HFF-Myc (cell line): Measurements from ENCODE around the gene ABCC3.

Experiments used
- DNase-seq: peaks from one replicate; pipeline ENCODE4 v3.0.0-alpha.2; 2011; ENCODE audit warnings: low read depth; ENCODE audit errors: extremely low read depth
- H3K4me3 ChIP-seq: replicated peaks from 2 replicates; pipeline ENCODE4 v1.5.1; 2011; ENCODE audit warnings: low read depth, mild to moderate bottlenecking, control low read depth, low read length
- CTCF ChIP-seq: IDR thresholded peaks from 2 replicates; pipeline ENCODE4 v1.5.1; 2012; ENCODE audit warnings: mild to moderate bottlenecking, low read depth, low read length, control low read depth; ENCODE audit errors: missing control alignments

Gene ABCC3

GRCh38 chr17:50647187-50647586 is 12.5 kb downstream of the ABCC3 start:
- no peak overlapping the region for H3K4me3 ChIP-seq
- no peak for TF ChIP-seq CTCF
- DNase-seq: no peak

- peak; percentile 55 for DNase-seq
- no peak for TF ChIP-seq CTCF
- H3K4me3 ChIP-seq: no peak overlapping the region
Observed at GRCh38 chr17:50649042-50649908, 14.6 kb downstream of the ABCC3 start.

- DNase-seq: no peak
- TF ChIP-seq CTCF: no peak
- H3K4me3 ChIP-seq: no peak overlapping the region
Observed at GRCh38 chr17:50651661-50652060, 17.0 kb downstream of the ABCC3 start.

- no peak overlapping the region for H3K4me3 ChIP-seq
- TF ChIP-seq CTCF: no peak
- no peak for DNase-seq
Observed at GRCh38 chr17:50653738-50654137, 19.1 kb downstream of the ABCC3 start.

GRCh38 chr17:50656509-50656908 is 21.8 kb downstream of the ABCC3 start:
- TF ChIP-seq CTCF: no peak
- H3K4me3 ChIP-seq: no peak overlapping the region
- no peak for DNase-seq

GRCh38 chr17:50657054-50657453 is 22.4 kb downstream of the ABCC3 start:
- H3K4me3 ChIP-seq: no peak overlapping the region
- DNase-seq: no peak
- no peak for TF ChIP-seq CTCF
